Activated CD4-positive, alpha-beta T cell treated with anti-CD3 and anti-CD28 coated beads, Interleukin-2, amount 10 ng/mL, durations not matched to agents 7 days and 5 days (primary cell): ENCODE measurements around the gene HMG20B. TPM values are rescaled to one million over a fixed set of nuclear protein-coding genes. Genes with fewer than 3 reads are reported as not detected.

Experiments
- CTCF ChIA-PET: fragments of 350-600 bp; sonication (Branson Sonifier 250); formaldehyde crosslinking; loops from one replicate; lab custom pipeline; 2021; ENCODE audit warnings: antibody characterized with exemption; lab: Charles Lee
- POLR2A ChIA-PET: fragments of 350-600 bp; sonication (Branson Sonifier 250); formaldehyde crosslinking; loops from one replicate; lab custom pipeline; 2021; ENCODE audit warnings: antibody characterized with exemption; lab: Charles Lee
- DNase-seq: peaks from one replicate; pipeline ENCODE4 v3.0.0-alpha.2; 2020
- H3K27ac Mint-ChIP-seq: one replicate; pipeline ENCODE4 v1.8.0; 2021; ENCODE audit warnings: mild to moderate bottlenecking, moderate library complexity, mixed read lengths
- H3K27me3 Mint-ChIP-seq: one replicate; pipeline ENCODE4 v1.8.0; 2021; ENCODE audit warnings: mixed read lengths
- H3K36me3 Mint-ChIP-seq: one replicate; pipeline ENCODE4 v1.8.0; 2021; ENCODE audit warnings: low read depth, mixed read lengths
- H3K4me1 Mint-ChIP-seq: one replicate; pipeline ENCODE4 v1.8.0; 2021; ENCODE audit warnings: mixed read lengths
- H3K4me3 Mint-ChIP-seq: one replicate; pipeline ENCODE4 v1.8.0; 2021; ENCODE audit warnings: mild to moderate bottlenecking, moderate library complexity, mixed read lengths
- H3K9me3 Mint-ChIP-seq: one replicate; pipeline ENCODE4 v1.8.0; 2021; ENCODE audit warnings: mixed read lengths
- total RNA-seq, 2 experiments: library from RNA; stranded (reverse); gene quantifications; one replicate each; pipeline ENCODE4 v1.2.3, GENCODE V29; 2021

The HMG20B gene
- total RNA-seq, 2 experiments from 2014 or later = 47.8 to 54.1 TPM

DNA sequence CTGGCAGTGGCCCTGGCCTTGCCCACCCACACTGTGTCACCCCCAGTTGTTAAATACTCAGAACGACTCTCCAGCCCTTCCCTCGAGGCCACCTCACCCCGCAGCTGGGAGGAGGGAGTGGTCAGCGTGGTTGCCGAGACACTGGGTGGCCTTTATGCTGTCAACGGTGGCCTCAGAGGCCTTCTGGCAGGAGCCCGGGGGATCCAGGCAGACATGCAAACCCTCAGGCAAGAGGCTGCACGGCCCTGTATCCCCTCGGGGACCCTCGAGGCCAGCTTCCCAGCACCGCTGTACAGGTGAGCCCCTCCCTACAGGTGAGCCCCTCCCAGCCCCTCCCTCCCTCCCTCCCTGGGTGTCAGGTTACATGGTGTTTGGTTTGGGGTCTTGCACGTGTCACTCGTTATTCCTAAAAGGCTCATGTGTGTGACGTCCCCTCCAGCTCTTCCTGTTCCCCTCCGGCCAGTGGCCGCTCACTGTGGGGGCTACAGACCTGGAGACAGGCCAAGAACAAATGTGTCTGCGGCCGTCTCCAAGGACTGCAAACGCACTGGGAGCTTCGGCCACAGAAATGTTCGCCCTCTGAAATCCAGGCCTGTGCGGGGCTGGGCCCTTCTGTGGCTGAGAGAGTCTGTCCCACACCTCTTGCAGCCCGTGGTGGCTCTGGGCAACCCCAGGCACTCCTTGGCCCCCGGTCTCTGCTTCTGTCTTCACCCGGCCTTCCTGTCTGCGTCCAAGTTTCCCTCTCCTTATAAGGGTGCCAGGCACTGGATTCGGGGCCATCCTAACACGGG is 33.6 kb upstream of the HMG20B start, which contains the start of gene TEKTIP1:
TSS of gene TEKTIP1 (plus strand) at position 210 of the 791 bp plus-strand sequence. CDS start at position 214, 4 bp downstream.
- DNase-seq = no peak
- no peak within 1 kb of the TSS for H3K4me3 Mint-ChIP-seq
- no peaks in the 10 kb centered on the region for H3K27me3 Mint-ChIP-seq
- ChIA-PET POLR2A (no interaction called here), CTCF (interaction anchor here (0.6 to 1.0 kb wide), 2 partner anchors 9 to 23 kb away, joined by 3 to 6 read pairs; no protein-coding TSS in a partner anchor)
- H3K4me1 Mint-ChIP-seq = no peaks in the 10 kb centered on the region
- H3K9me3 Mint-ChIP-seq = no peaks in the 10 kb centered on the region
- peak within 1 kb of the TSS; percentile 36 for H3K27ac Mint-ChIP-seq
- peaks cover 27% of the 10 kb centered on the region for H3K36me3 Mint-ChIP-seq

DNA sequence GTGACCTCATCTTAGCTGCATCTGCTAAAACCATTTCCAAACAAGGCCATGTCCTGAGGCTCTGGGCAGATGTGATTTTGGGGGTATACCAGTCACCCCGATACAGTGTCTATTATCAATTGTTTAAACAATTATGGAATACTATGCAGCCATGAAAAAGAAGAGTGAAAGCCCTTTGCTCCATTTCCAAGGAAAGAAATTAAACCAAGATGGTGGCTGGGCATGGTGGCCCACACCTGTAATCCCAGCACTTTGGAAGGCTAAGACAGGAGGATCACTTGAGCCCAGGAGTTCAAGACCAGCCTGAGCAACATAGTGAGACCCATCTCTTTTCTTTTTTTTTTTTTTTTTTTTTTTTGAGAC is 33.0 kb upstream of the HMG20B start:
- POLR2A ChIA-PET = no interaction called here
- Mint-ChIP-seq H3K36me3 (peaks cover 24% of the 10 kb centered on the region), H3K27me3 (no peaks in the 10 kb centered on the region), H3K4me1 (no peaks in the 10 kb centered on the region), H3K4me3 (no peak overlapping the region), H3K9me3 (no peaks in the 10 kb centered on the region), H3K27ac (no peak overlapping the region)
- CTCF ChIA-PET = interaction anchor here (0.6 kb wide), 1 partner anchor 24 kb away, joined by 3 read pairs; no protein-coding TSS in a partner anchor
- no peak for DNase-seq

DNA sequence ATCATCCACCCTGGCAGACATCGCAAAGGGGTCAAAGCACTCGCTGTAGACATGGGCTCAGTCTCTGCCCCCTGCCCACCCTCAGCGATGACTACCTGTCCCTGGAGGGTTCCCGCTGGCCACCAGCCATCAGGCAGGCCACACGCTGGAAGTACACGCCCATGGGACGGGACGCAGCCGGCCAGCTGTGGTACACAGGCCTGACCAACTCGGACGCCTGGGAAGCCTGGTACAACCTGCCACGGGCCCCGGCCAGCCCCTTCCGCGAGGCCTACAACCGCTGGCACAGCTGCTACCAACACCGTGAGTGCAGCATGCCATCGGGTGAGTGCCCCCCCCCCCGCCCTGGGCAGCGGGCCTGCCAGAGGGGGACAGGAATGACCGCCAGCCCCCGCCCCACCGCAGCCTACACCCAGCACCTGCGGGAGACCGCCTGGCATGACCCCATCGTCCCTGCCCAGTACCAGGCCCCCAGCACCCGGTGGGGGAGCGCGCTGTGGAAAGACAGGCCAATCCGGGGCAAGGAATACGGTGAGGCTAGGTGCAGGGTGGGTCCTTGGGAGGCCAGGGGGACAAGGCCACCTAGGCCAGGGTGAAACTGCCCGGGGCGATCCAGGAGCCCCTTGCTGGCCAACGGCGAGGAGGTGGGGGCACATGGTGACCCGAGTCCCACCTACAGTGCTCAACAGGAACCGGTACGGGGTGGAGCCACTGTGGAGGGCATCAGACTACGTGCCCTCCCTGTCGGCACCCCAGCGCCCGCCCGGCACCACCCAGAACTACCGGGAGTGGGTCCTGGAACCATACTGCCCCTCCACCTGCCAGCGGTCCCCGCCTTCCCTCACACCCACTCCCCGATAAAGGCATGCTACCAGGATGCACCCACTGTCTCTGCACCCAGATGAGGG is 29.3 kb upstream of the HMG20B start:
- DNase-seq = no peak
- Mint-ChIP-seq H3K36me3 (peaks cover 20% of the 10 kb centered on the region), H3K4me1 (peaks cover 5% of the 10 kb centered on the region), H3K9me3 (no peaks in the 10 kb centered on the region), H3K27ac (no peak overlapping the region), H3K4me3 (no peak overlapping the region), H3K27me3 (no peaks in the 10 kb centered on the region)
- CTCF ChIA-PET = no interaction called here
- POLR2A ChIA-PET = no interaction called here

GRCh38 chr19:3544058-3544376 is 28.7 kb upstream of the HMG20B start:
- no peaks in the 10 kb centered on the region for H3K27me3 Mint-ChIP-seq
- DNase-seq = no peak
- ChIA-PET CTCF (no interaction called here), POLR2A (no interaction called here)
- peaks cover 5% of the 10 kb centered on the region for H3K4me1 Mint-ChIP-seq
- no peak overlapping the region for H3K27ac Mint-ChIP-seq
- peaks cover 18% of the 10 kb centered on the region for H3K36me3 Mint-ChIP-seq
- H3K4me3 Mint-ChIP-seq = no peak overlapping the region
- H3K9me3 Mint-ChIP-seq = no peaks in the 10 kb centered on the region

DNA sequence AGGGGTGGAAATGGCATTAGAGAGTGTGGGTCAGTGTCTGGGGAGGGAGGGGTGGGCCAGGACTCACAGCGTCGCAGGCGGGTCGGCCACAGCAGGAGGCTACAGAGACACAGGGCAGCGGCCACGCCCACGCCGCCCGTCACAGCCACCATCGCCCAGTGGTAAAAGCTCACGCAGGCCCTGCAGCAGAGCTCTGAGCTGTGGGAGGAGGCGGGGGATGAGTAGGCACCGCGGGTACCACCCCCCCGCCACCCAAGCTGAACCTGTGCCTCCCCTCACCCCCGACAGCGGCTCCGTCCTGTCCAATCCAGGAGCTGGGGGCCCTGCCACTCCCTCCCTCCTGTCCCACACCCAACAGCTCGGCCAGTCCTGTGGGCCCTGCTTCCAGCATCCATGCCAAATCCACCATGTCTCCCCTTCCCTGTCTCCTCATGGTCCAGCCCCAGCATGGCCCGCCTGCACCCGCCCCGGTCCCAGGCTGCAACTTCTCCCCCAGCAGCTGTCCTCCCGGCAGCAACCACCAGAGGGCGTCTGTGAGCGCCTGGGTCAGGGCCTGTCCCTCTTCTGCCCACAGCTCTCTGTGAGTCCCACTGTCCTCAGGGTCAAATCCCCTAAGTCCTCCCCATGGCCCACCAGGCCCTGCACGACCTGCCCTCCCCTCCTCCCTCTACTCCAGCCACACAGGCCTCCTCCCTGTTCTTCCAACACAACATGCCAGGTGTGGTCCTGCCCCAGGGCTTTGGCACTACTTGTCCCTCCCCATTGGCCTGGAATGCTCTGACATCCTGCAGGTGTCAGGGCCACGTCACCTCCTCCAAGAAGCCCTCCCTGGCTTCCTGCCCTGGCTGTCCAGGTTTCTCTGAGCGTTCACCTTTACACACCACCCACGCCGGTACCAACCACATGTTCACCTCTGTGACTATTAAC is 27.7 kb upstream of the HMG20B start:
- Mint-ChIP-seq H3K27me3 (no peaks in the 10 kb centered on the region), H3K4me3 (no peak overlapping the region), H3K9me3 (no peaks in the 10 kb centered on the region), H3K36me3 (peaks cover 11% of the 10 kb centered on the region), H3K27ac (peak overlapping the region; percentile 77), H3K4me1 (peaks cover 5% of the 10 kb centered on the region)
- DNase-seq = peak; percentile 81
- ChIA-PET POLR2A (interaction anchor here (0.6 to 0.7 kb wide), 2 partner anchors 10 to 38 kb away, joined by 3 read pairs; no protein-coding TSS in a partner anchor), CTCF (interaction anchor here (0.5 to 1.4 kb wide), 16 partner anchors 10 to 500 kb away, joined by 3 to 6 read pairs (median 4); partner anchors contain the start of genes GIPC3, HMG20B and MFSD12)

- Mint-ChIP-seq H3K4me3 (no peak overlapping the region), H3K4me1 (peaks cover 5% of the 10 kb centered on the region), H3K27ac (no peak overlapping the region), H3K9me3 (no peaks in the 10 kb centered on the region), H3K36me3 (peaks cover 10% of the 10 kb centered on the region), H3K27me3 (no peaks in the 10 kb centered on the region)
- CTCF ChIA-PET = interaction anchor here (0.6 to 1.4 kb wide), 11 partner anchors 11 to 140 kb away, joined by 3 to 6 read pairs (median 3); partner anchors contain the start of genes GIPC3 and MFSD12
- POLR2A ChIA-PET = interaction anchor here (0.6 to 0.7 kb wide), 2 partner anchors 9 to 37 kb away, joined by 3 read pairs; no protein-coding TSS in a partner anchor
- no peak for DNase-seq
These were observed 27.1 kb upstream of the HMG20B start for GRCh38 chr19:3545669-3546034.

DNA sequence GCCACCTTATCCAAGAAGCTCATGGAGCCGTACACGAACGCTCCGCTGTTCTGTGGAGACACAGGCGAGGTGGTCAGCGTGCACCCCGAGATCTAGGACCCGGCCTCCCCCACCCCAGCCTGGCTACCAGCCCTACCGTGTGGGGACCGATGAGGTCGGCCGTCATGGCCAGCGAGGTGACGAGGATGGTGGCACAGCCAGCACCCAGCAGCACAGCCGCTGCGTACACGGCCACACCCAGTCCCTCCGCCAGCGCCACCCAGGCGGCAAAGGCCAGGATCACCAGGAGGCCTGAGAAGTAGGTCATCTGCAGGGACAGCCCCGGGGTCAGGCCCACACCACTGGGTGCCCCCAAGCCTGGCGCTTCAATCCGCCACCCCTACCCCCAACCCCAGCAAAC is 26.6 kb upstream of the HMG20B start:
- Mint-ChIP-seq H3K27ac (no peak overlapping the region), H3K27me3 (no peaks in the 10 kb centered on the region), H3K9me3 (no peaks in the 10 kb centered on the region), H3K4me3 (no peak overlapping the region), H3K36me3 (peaks cover 10% of the 10 kb centered on the region), H3K4me1 (peaks cover 5% of the 10 kb centered on the region)
- ChIA-PET POLR2A (no interaction called here), CTCF (interaction anchor here (0.6 to 1.4 kb wide), 2 partner anchors 11 to 76 kb away, joined by 3 to 7 read pairs; no protein-coding TSS in a partner anchor)
- DNase-seq = no peak

DNA sequence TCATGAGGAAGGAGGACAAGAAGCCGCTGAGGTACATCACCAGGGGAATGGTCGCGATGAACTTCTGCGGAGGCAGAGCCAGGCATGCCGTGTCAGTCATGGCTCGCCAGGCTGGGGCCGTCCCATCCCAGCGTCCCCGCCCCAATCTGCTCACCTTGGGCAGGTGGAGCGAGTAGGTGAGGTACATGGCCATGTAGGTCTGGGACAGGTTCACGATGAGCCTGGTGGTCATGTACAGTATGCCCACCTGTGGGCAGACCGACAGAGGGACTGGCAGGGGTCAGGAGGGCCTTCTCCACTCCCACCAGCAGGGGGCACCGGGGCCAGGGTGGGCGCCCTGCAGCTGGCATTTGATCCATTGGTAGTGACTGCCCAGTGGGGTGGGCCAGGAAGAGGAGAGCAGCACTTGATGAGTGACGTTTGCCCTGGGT is 25.4 kb upstream of the HMG20B start:
- H3K4me3 Mint-ChIP-seq = no peak overlapping the region
- no peaks in the 10 kb centered on the region for H3K9me3 Mint-ChIP-seq
- H3K27me3 Mint-ChIP-seq = no peaks in the 10 kb centered on the region
- H3K36me3 Mint-ChIP-seq = peaks cover 10% of the 10 kb centered on the region
- peak overlapping the region; percentile 46 for H3K27ac Mint-ChIP-seq
- H3K4me1 Mint-ChIP-seq = peaks cover 10% of the 10 kb centered on the region
- CTCF ChIA-PET = interaction anchor here (0.9 to 2.0 kb wide), 4 partner anchors 8 to 27 kb away, joined by 3 to 7 read pairs (median 6); partner anchors contain the start of genes MFSD12 and TEKTIP1
- DNase-seq = peak; percentile 32
- POLR2A ChIA-PET = no interaction called here

- Mint-ChIP-seq H3K9me3 (no peaks in the 10 kb centered on the region), H3K27me3 (no peaks in the 10 kb centered on the region), H3K4me1 (peaks cover 15% of the 10 kb centered on the region), H3K27ac (no peak overlapping the region), H3K4me3 (no peak overlapping the region), H3K36me3 (peaks cover 10% of the 10 kb centered on the region)
- CTCF ChIA-PET = interaction anchor here (0.9 to 2.0 kb wide), 4 partner anchors 9 to 26 kb away, joined by 3 to 7 read pairs (median 6); partner anchors contain the start of genes MFSD12 and TEKTIP1
- POLR2A ChIA-PET = no interaction called here
- no peak for DNase-seq
These were observed 24.9 kb upstream of the HMG20B start for GRCh38 chr19:3547767-3548282.

- POLR2A ChIA-PET = no interaction called here
- CTCF ChIA-PET = interaction anchor here (0.5 to 2.0 kb wide), 3 partner anchors 8 to 456 kb away, joined by 3 to 7 read pairs (median 6); partner anchors contain the start of genes MFSD12 and TEKTIP1
- H3K4me3 Mint-ChIP-seq = no peak overlapping the region
These were observed 24.1 kb upstream of the HMG20B start for GRCh38 chr19:3548606-3549005.

GRCh38 chr19:3549816-3550215 is 22.9 kb upstream of the HMG20B start:
- Mint-ChIP-seq H3K36me3 (peaks cover 13% of the 10 kb centered on the region), H3K4me3 (no peak overlapping the region), H3K27ac (no peak overlapping the region), H3K9me3 (no peaks in the 10 kb centered on the region), H3K4me1 (peaks cover 25% of the 10 kb centered on the region), H3K27me3 (no peaks in the 10 kb centered on the region)
- ChIA-PET POLR2A (no interaction called here), CTCF (no interaction called here)
- DNase-seq = no peak

More at GRCh38 chr19:3548606-3549005, 24.1 kb upstream of the HMG20B start:
- Mint-ChIP-seq H3K27me3 (no peaks in the 10 kb centered on the region), H3K4me1 (peaks cover 19% of the 10 kb centered on the region), H3K9me3 (no peaks in the 10 kb centered on the region), H3K27ac (peak overlapping the region; percentile 5), H3K36me3 (peaks cover 10% of the 10 kb centered on the region)
- no peak for DNase-seq
